Measurements from ENCODE around the gene PLCL2.

- TF ChIP-seq CTCF (IDR thresholded peaks at IDR 0.05) (no peak), POLR2A (IDR thresholded peaks at IDR 0.05) (no peak)
These were observed 102.4 kb downstream of the PLCL2 start for GRCh38 chr3:16987141-16987540.
